Pons (tissue), 1 donor: ENCODE measurements around the gene PPARD.

Source experiments
- DNase-seq: peaks from one replicate; pipeline ENCODE4 v3.0.0-alpha.2; 2016; ENCODE audit warnings: low spot score

The PPARD gene

GRCh38 chr6:35354361-35355135, 12.2 kb downstream of the PPARD start:
- no peak for DNase-seq

DNA sequence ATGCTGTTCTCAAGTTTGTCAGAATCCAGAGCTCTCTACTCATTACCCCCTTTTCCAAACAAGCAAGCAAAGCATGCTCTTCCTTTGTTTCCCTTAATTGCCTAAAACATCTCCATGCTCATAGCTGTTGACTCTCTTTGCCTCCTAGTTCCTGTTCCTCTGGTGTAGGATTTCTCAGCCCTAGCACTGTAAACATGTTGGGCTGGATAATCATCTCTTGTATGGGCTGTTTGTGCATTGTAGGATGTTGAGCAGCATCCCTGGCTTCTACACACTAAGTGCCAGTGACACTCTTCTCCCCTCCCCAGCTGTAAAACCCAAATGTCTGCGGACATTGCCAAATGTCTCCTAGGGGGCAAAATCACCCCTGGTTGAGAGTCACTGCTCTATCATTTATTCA, 14.0 kb downstream of the PPARD start:
- peak; percentile 74 for DNase-seq

DNA sequence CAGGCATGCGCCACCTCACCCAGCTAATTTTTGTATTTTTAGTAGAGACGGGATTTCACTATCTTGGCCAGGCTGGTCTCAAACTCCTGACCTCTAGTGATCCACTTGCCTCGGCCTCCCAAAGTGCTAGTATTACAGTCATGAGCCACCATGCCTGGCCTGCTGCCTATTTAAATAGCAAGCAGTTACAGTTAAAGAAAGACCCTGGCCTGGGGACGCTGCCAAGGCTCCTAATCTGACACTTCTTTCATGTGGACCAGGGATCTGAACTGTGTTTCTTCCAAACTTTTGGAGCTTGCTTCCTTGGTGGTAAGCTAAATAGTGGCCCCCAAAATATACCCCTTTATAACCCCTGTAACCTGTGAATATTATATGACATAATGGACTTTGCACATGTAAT, 15.3 kb downstream of the PPARD start:
- DNase-seq: no peak

GRCh38 chr6:35358086-35358485, 15.7 kb downstream of the PPARD start:
- no peak for DNase-seq

- DNase-seq: no peak
Measured at GRCh38 chr6:35359346-35359743, 17.0 kb downstream of the PPARD start.

DNA sequence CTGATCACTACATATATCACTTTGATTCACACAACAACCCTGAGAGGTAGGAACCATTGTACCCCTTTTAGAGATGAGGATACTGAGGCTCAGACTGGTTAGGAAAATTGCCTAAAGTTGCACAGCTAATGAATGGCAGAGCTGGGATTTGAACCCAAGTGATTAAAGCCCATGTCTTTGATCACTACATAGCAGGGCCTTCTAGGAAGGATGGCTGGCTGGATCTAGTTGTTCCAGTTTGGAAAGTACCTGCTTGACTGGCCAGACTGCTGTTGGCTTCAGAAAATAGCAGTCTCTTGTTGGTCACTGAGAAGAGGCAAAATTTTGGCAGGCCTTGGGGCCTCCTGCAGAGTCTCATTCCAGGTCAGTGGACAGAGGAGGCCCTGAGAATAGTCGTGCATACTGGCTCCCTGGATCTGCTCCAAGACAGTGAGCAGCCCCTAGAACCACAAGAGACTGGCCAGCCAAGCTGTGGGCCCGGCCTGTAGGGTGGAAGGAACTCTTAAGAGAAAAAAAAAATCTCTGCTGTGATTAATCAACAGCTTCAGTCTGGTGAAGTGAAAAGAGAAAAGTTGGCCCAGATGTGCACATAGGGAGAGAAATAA, 17.5 kb downstream of the PPARD start:
- peak; percentile 73 for DNase-seq

- peak; percentile 91 for DNase-seq
Measured at GRCh38 chr6:35360349-35361138, 18.2 kb downstream of the PPARD start.

DNA sequence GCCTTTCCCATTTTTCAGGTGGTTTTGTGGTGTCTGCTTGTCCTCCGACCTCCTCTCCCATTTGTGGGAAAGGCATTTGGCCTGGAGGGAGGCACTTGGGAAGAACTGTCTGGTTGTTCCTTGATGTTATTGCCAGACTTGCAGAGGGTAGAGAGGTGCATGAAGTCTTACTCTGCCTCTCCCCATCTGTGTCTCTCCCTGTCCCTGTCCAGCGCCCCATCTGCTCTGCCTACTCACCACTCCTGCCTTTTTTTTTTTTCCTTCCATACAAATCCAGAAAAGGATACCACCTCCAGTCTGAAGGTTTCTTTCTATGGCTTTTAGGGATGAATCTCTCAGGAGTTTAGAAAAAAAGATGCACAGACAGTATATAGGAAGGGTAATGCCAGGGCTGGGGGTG, 19.8 kb downstream of the PPARD start:
- no peak for DNase-seq

- DNase-seq: peak; percentile 51
Measured at GRCh38 chr6:35363293-35363750, 21.0 kb downstream of the PPARD start.

GRCh38 chr6:35365594-35366203, 23.3 kb downstream of the PPARD start:
- no peak for DNase-seq

DNA sequence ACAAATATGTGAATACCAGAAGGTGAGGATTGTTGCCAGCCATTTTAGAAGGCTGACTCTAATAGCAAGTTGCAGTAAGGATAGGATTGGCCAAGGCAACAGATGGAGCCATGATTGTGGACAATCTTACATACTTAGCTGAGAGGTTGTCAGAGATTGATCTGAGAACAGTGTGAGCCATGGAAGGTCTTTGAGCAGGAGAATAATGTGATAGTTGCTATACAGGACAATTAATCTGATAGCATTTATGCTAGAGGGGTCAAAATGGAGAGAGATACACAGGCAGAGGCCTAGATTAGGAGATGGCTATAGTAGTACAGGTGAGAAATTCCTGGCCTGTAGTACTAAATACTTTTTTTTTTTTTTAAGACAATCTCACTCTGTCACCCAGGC, 23.8 kb downstream of the PPARD start:
- no peak for DNase-seq

GRCh38 chr6:35367646-35368037, 25.3 kb downstream of the PPARD start:
- DNase-seq: no peak

DNA sequence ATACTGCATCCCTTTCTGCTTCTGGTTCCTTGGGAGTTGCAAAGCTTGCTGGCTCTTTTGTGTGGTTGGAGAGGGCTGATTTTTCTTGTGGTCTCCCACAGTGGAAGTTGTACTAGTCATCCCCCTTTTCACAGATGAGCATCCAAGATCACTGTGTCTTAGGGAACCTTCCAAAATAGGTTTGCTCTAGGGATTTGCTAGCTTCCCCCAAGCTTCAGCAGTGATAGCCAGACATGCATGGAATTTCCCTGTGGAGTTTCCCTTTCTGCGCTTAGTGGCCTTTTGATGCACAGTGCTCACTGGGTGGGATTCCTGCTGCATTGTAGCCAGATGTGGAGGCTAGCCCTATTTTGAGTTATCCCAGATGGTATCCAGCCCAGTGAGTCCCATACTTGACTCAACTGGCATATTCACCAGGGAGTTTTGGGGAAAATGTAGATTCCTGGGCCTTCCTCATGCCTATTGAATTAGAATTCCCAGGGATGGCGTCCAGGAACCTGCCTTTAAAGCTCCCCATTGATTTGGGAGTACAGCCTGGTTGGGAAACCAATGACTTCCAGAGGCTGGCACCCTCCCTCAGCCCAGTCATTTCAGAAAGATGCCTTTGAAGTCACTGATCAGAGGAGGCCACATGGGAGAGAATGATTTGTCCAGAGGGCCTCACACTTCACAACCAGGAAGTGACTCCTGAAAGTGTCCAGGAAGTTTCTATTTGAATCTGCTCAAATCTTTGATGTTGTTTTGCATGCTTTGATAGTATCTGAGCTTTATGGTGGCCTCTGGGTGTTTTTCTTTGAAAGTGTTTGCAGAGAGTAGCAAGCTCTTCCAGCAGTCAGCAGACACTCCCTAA, 25.9 kb downstream of the PPARD start:
- DNase-seq: no peak

DNA sequence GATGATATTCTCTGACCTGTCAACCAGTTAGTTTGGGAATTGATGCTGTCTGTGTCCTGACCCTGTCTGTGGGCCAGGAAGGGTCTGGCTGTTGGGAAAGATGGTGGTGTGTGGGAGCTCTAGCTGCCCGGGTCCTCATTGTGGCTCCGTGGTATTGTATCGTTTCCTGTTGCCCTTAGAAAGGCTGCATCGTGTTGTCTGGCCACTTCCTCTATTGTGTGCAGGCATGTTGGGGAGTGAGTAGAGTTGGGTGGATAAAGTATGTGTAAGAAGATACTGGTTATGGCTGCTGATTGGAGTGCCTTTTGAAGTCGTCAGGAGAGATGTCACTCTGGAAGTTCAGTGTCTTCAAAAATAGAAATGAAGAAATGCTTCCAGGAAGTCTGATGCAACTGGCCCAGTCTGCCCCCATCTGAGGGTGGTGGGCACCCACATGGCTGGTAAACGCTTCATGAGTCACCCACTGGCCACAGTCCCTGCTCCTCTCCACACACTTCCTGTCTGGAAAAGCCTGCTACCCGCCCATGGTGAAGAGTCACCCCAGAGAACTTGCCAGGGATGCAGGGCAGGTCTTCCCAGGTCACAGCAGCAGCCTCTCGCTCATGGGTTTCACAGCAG, 27.9 kb downstream of the PPARD start:
- peak; percentile 91 for DNase-seq

GRCh38 chr6:35370785-35371493, 28.6 kb downstream of the PPARD start:
- DNase-seq: peak; percentile 79

DNA sequence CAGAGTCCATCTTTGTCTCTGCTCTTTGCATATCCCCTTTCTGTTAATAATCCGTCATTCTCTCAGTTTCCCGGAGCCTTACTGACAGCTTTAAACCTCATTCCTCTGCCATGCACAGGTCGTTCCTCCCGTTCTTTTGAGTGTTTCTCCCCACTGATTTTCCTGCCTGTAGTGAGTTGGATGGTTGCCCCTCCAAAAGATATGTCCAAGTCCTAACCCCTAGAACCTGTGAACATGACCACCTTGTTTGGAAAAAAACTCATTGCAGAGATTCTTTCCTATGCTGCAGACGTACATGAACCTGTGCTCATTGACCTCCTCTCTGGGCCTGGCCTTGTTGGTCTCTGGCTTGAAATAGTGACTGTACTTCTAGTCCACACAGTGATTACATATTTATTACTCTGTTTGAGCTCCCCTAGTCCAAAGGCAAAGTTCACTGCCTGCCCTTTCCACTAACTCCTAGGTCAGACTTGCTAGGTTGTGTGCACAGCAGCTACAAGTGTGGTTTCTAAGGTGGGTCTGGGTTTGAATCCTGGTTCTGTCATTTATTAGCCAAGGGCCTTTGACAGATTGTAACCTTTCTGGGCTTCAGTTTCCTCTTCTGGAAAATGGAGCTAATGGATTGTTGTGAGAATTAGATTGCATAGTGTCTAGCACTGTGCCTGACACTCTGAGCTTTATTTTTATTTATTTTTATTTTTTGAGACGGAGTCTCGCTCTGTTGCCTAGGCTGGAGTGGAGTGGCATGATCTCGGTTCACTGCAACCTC, 29.3 kb downstream of the PPARD start:
- no peak for DNase-seq

GRCh38 chr6:35372633-35373032, 30.3 kb downstream of the PPARD start:
- no peak for DNase-seq

DNA sequence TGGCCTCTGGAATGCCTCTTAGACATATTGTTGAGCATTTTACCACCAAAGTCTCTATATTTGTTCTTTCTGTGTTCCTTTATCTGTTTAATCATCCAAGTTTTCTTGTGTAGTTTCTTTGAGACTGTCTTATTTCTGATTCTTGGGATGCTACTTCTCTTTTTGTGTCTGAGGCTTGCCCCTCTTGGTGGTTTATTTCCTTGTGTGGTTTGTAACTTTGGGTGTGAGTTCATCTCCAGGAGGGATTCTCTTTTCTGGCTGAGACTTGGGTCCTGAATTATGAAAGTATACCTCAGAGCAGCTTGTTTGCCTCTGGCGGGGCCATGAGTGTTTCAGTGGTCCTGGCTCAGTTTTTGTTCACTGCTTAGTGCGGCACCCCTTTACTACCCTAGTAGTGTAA, 33.9 kb downstream of the PPARD start:
- DNase-seq: no peak

GRCh38 chr6:35377002-35377401, 34.6 kb downstream of the PPARD start:
- peak; percentile 28 for DNase-seq

DNA sequence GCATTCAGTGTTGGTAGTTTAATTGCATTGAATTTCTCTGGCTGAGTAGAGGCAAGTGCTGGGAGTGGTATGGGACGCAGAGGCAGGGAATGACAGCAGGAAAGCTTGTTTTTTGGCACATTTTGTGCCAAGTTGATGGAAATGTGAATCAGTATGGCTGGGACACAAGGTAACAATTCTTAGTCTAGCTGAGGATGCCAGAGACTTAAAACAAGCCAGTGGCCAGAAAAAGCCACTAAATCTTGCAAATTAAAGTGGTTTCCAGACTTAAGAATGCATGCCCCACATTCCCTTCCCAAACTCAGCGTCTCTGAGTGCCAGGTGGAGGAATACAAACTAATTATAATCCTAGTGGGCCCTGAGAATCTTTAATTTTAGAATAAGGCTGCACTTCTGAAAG, 35.9 kb downstream of the PPARD start:
- no peak for DNase-seq
